ENCODE results near the gene CHCHD3. TPM values are rescaled to one million over a fixed set of nuclear protein-coding genes. Genes with fewer than 3 reads are reported as not detected.
"Not testable (repeated sequence)": the region's sequence is repeated elsewhere in the genome, so short reads cannot be mapped to it uniquely, and the experiment has no call there.

CHCHD3 gene
- total RNA-seq, 4 donors from 2014 or later = 40.6 to 66.6 (median 48.1) TPM

DNA sequence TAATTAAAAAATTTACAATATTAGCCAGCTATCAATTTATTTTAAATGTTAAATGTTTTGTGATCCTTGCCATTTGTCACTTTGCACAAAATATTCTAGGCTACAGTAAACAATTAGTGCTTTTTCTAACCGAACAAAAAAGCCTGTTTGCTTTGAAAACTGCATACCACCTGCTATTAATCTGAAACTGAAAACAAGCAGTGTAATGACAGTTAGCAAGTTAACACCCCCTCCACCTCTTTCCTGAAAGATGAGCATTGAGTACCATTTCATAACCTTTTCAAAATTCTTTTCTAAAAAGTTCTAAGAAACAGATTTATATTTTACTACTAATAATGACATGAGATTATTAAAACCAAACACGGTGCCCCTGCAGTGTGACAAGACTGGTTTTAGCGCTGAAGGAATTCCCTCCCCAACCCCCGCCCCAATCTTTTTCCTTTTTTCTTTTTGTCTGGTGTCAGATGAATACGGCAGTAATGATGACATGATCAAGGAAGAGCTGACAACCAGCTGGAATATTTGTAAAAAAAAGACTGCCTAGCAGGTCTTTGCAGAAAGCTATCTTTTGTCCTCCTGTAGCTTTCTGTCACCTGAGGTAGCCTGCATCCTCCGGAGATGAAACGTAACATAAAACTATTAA is 175.6 kb downstream of the CHCHD3 start:
- Histone ChIP-seq H3K9me3 (no peaks in the 10 kb centered on the region), H3K4me1 (no peaks in the 10 kb centered on the region), H3K4me3 (no peak overlapping the region), H3K27ac (no peak overlapping the region), H3K36me3 (peaks cover 0 to 24% (median 0%) of the 10 kb centered on the region in 3 donors), H3K27me3 (no peaks in the 10 kb centered on the region)
- DNase-seq (ENCODE audit: low spot score in 2 of 2) = no peak
- 67 to 71% methylated on average over 7 of the region's 7 CpGs for WGBS, 2 donors
- no peak for TF ChIP-seq EP300 (IDR thresholded peaks at IDR 0.05)
- TF ChIP-seq CTCF (IDR thresholded peaks at IDR 0.05) = no peak
- no peak for TF ChIP-seq POLR2A (IDR thresholded peaks at IDR 0.05)

DNA sequence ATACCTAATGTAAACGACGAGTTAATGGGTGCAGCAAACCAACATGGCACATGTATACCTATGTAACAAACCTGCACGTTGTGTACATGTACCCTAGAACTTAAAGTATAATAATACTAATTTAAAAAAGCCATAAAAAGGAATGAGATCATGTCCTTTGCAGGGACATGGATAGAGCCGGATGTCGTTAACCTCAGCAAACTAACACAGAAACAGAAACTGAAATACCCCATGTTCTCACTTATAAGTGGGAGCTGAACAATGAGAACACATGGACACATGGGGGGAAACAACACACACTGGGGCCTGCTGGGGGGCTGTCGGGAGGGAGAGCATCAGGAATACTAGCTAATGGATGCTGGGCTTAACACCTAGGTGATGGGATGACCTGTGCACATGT is 176.8 kb downstream of the CHCHD3 start:
- H3K4me1 ChIP-seq; H3K9me3 ChIP-seq; H3K27ac ChIP-seq; H3K27me3 ChIP-seq; H3K4me3 ChIP-seq; DNase-seq (ENCODE audit: low spot score in 2 of 2): not testable (repeated sequence)
- peaks cover 0 to 23% (median 0%) of the 10 kb centered on the region in 3 donors for H3K36me3 ChIP-seq
- 93% methylated on average over 6 of the region's 6 CpGs for WGBS, 2 donors

DNA sequence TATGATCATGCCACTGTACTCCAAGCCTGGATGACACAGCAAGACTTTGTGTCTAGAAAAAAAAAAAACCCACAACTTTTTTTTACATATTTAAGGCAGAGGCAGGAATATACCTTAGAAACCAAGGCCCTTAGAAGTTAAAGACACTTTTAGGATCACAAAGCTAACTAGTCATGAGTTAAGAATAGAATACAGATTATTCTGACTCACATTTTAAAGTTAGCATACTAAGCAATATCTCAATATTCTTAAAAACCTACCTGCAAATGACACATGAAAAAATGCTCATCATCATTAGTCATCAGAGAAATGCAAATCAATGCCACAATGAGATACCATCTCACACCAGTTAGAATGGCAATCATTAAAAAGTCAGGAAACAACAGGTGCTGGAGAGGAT is 177.7 kb downstream of the CHCHD3 start:
- Histone ChIP-seq H3K4me3 (no peak overlapping the region), H3K4me1 (no peaks in the 10 kb centered on the region), H3K9me3 (no peaks in the 10 kb centered on the region), H3K27ac (no peak overlapping the region), H3K36me3 (peaks cover 0 to 21% (median 0%) of the 10 kb centered on the region in 3 donors), H3K27me3 (no peaks in the 10 kb centered on the region)
- DNase-seq (ENCODE audit: low spot score in 2 of 2) = no peak
- TF ChIP-seq POLR2A (IDR thresholded peaks at IDR 0.05) (no peak), CTCF (IDR thresholded peaks at IDR 0.05) (no peak), EP300 (IDR thresholded peaks at IDR 0.05) (no peak)

- WGBS, 2 donors = 98 to 100% methylated on average over 3 of the region's 3 CpGs
- peaks cover 0 to 22% (median 0%) of the 10 kb centered on the region in 3 donors for H3K36me3 ChIP-seq
- not testable (repeated sequence) for H3K27ac ChIP-seq; DNase-seq (ENCODE audit: low spot score in 2 of 2); H3K27me3 ChIP-seq; H3K4me3 ChIP-seq; H3K9me3 ChIP-seq; H3K4me1 ChIP-seq
These were observed 179.6 kb downstream of the CHCHD3 start for GRCh38 chr7:132902294-132902693.

GRCh38 chr7:132901241-132901640 is 180.6 kb downstream of the CHCHD3 start:
- Histone ChIP-seq H3K9me3 (no peaks in the 10 kb centered on the region), H3K36me3 (peaks cover 0 to 22% (median 0%) of the 10 kb centered on the region in 3 donors), H3K4me3 (no peak overlapping the region), H3K27me3 (no peaks in the 10 kb centered on the region), H3K4me1 (no peaks in the 10 kb centered on the region), H3K27ac (no peak overlapping the region)
- DNase-seq (ENCODE audit: low spot score in 2 of 2) = no peak
- 79 to 81% methylated on average over 4 of the region's 4 CpGs for WGBS, 2 donors
- TF ChIP-seq CTCF (IDR thresholded peaks at IDR 0.05) = no peak
- no peak for TF ChIP-seq EP300 (IDR thresholded peaks at IDR 0.05)
- no peak for TF ChIP-seq POLR2A (IDR thresholded peaks at IDR 0.05)

GRCh38 chr7:132899833-132900232 is 182.1 kb downstream of the CHCHD3 start:
- H3K27me3 ChIP-seq = no peaks in the 10 kb centered on the region
- DNase-seq (ENCODE audit: low spot score in 2 of 2) = no peak
- peaks cover 0 to 14% (median 0%) of the 10 kb centered on the region in 3 donors for H3K36me3 ChIP-seq
- no peaks in the 10 kb centered on the region for H3K4me1 ChIP-seq
- no peak for TF ChIP-seq EP300 (IDR thresholded peaks at IDR 0.05)
- no peak for TF ChIP-seq CTCF (IDR thresholded peaks at IDR 0.05)
- TF ChIP-seq POLR2A (IDR thresholded peaks at IDR 0.05) = no peak
- H3K9me3 ChIP-seq = no peaks in the 10 kb centered on the region
- no peak overlapping the region for H3K4me3 ChIP-seq
- WGBS, 2 donors = 95 to 97% methylated on average over 4 of the region's 4 CpGs
- H3K27ac ChIP-seq = no peak overlapping the region

- WGBS, 2 donors = 97 to 100% methylated on average over 21 to 28 of the region's 38 CpGs
- not testable (repeated sequence) for H3K9me3 ChIP-seq; H3K36me3 ChIP-seq; H3K27ac ChIP-seq; H3K4me3 ChIP-seq; H3K27me3 ChIP-seq; H3K4me1 ChIP-seq; DNase-seq (ENCODE audit: low spot score in 2 of 2)
These were observed 183.2 kb downstream of the CHCHD3 start for GRCh38 chr7:132898641-132899175.

All from tibial nerve (tissue), 4 donors.